WTC11 (cell line): Measurements from ENCODE around the gene EML6. TPM values are rescaled to one million over a fixed set of nuclear protein-coding genes. Genes with fewer than 3 reads are reported as not detected.

ENCODE experiments used
- ATAC-seq: fragments of 200-7000 bp; cut with Tn5 transposase; 2 replicates; pipeline ENCODE4 v1.10.0; 2021; ENCODE audit warnings: mild to moderate bottlenecking, moderate library complexity
- CTCF ChIA-PET: fragments of 300-600 bp; sonication (Branson Sonifier 250); formaldehyde crosslinking; loops from one replicate; lab custom pipeline; 2021; ENCODE audit warnings: antibody characterized with exemption; lab: Charles Lee
- POLR2A ChIA-PET: fragments of 350-600 bp; sonication (Branson Sonifier 250); formaldehyde crosslinking; loops from one replicate; lab custom pipeline; 2021; ENCODE audit warnings: antibody characterized with exemption; lab: Charles Lee
- DNase-seq: peaks from one replicate; pipeline ENCODE4 v3.0.0; 2021; ENCODE audit warnings: low spot score
- H3K27ac Mint-ChIP-seq: 2 replicates; pipeline ENCODE4 v1.8.0; 2021; ENCODE audit warnings: mixed read lengths
- H3K27me3 Mint-ChIP-seq: 2 replicates; pipeline ENCODE4 v1.8.0; 2021; ENCODE audit warnings: low read depth, mild to moderate bottlenecking, moderate library complexity, mixed read lengths
- H3K36me3 Mint-ChIP-seq: 2 replicates; pipeline ENCODE4 v1.8.0; 2021; ENCODE audit warnings: mixed read lengths
- H3K4me1 Mint-ChIP-seq: 2 replicates; pipeline ENCODE4 v1.8.0; 2022; ENCODE audit warnings: mixed read lengths
- H3K4me3 Mint-ChIP-seq: 2 replicates; pipeline ENCODE4 v1.8.0; 2021; ENCODE audit warnings: mild to moderate bottlenecking, moderate library complexity, mixed read lengths
- H3K9me3 Mint-ChIP-seq: 2 replicates; pipeline ENCODE4 v1.8.0; 2021; ENCODE audit warnings: mixed read lengths
- ATF1 ChIP-seq: sonication (generic); formaldehyde crosslinking; IDR thresholded peaks from 2 replicates; pipeline ENCODE4 v1.8.1; 2023; ENCODE audit warnings: mild to moderate bottlenecking, moderate library complexity, missing genetic modification reagents
- ATF2 ChIP-seq: sonication (generic); formaldehyde crosslinking; IDR thresholded peaks from 2 replicates; pipeline ENCODE4 v1.8.1; 2022; ENCODE audit warnings: low read depth, missing genetic modification reagents, borderline replicate concordance
- CREM ChIP-seq: sonication (generic); formaldehyde crosslinking; IDR thresholded peaks from 2 replicates; pipeline ENCODE4 v1.8.1; 2022; ENCODE audit warnings: mild to moderate bottlenecking, missing genetic modification reagents, moderate library complexity
- FOXK1 ChIP-seq: sonication (generic); formaldehyde crosslinking; IDR thresholded peaks from 2 replicates; pipeline ENCODE4 v1.8.0; 2022; ENCODE audit warnings: mild to moderate bottlenecking, moderate library complexity, missing genetic modification reagents
- GTF2I ChIP-seq: fragments of 250-450 bp; sonication (Bioruptor Pico); conservative IDR thresholded peaks from 2 replicates; pipeline ENCODE4 v1.4.0; 2021; ENCODE audit warnings: mild to moderate bottlenecking
- IRF2 ChIP-seq: sonication (generic); formaldehyde crosslinking; IDR thresholded peaks from 2 replicates; pipeline ENCODE4 v1.8.0; 2022; ENCODE audit warnings: low read depth, missing genetic modification reagents, borderline replicate concordance
- JAZF1 ChIP-seq: fragments of 250-450 bp; sonication (Bioruptor Pico); IDR thresholded peaks from 2 replicates; pipeline ENCODE4 v1.9.0; 2021; ENCODE audit warnings: moderate library complexity, mild to moderate bottlenecking, inconsistent platforms
- MYBL2 ChIP-seq: sonication (generic); formaldehyde crosslinking; IDR thresholded peaks from 2 replicates; pipeline ENCODE4 v1.8.1; 2023; ENCODE audit warnings: mild to moderate bottlenecking, moderate library complexity, missing genetic modification reagents
- NR1H2 ChIP-seq: sonication (generic); formaldehyde crosslinking; IDR thresholded peaks from 2 replicates; pipeline ENCODE4 v1.9.0; 2021; ENCODE audit warnings: mild to moderate bottlenecking, moderate library complexity, missing genetic modification reagents
- OVOL2 ChIP-seq: fragments of 250-450 bp; sonication (Bioruptor Pico); IDR thresholded peaks from 2 replicates; pipeline ENCODE4 v1.9.0; 2021; ENCODE audit warnings: mild to moderate bottlenecking, borderline replicate concordance
- RELA ChIP-seq: sonication (generic); formaldehyde crosslinking; IDR thresholded peaks from 2 replicates; pipeline ENCODE4 v1.8.1; 2022; ENCODE audit warnings: missing genetic modification reagents, mild to moderate bottlenecking, borderline replicate concordance
- RORB ChIP-seq: fragments of 250-450 bp; sonication (Bioruptor Pico); IDR thresholded peaks from 2 replicates; pipeline ENCODE4 v1.9.0; 2021; ENCODE audit warnings: mild to moderate bottlenecking
- SOX15 ChIP-seq: fragments of 250-450 bp; sonication (Bioruptor Pico); IDR thresholded peaks from 2 replicates; pipeline ENCODE4 v1.9.0; 2021; ENCODE audit warnings: mild to moderate bottlenecking
- ZBTB21 ChIP-seq: sonication (generic); formaldehyde crosslinking; IDR thresholded peaks from 2 replicates; pipeline ENCODE4 v1.8.1; 2023; ENCODE audit warnings: mild to moderate bottlenecking, missing genetic modification reagents, borderline replicate concordance
- ZNF121 ChIP-seq: sonication (generic); formaldehyde crosslinking; IDR thresholded peaks from 2 replicates; pipeline ENCODE4 v1.8.0; 2023; ENCODE audit warnings: missing genetic modification reagents
- ZNF317 ChIP-seq: sonication (generic); formaldehyde crosslinking; IDR thresholded peaks from 2 replicates; pipeline ENCODE4 v1.8.1; 2023; ENCODE audit warnings: low read depth, mild to moderate bottlenecking, moderate library complexity, missing genetic modification reagents, borderline replicate concordance
- ZNF396 ChIP-seq: fragments of 250-450 bp; sonication (Bioruptor Pico); IDR thresholded peaks from 2 replicates; pipeline ENCODE4 v1.8.0; 2021; ENCODE audit warnings: mild to moderate bottlenecking, moderate library complexity, borderline replicate concordance
- ZNF532 ChIP-seq: fragments of 250-450 bp; sonication (Bioruptor Pico); IDR thresholded peaks from 2 replicates; pipeline ENCODE4 v1.9.0; 2021; ENCODE audit warnings: mild to moderate bottlenecking, borderline replicate concordance
- ZNF671 ChIP-seq: fragments of 250-450 bp; sonication (Bioruptor Pico); IDR thresholded peaks from 2 replicates; pipeline ENCODE4 v1.8.0; 2021; ENCODE audit warnings: mild to moderate bottlenecking
- total RNA-seq: library from RNA; stranded (reverse); gene quantifications from 3 replicates; pipeline ENCODE4 v1.2.3, GENCODE V29; 2021
- TF ChIP-seq, protein P1 (sequence below): sonication (generic); formaldehyde crosslinking; IDR thresholded peaks from 2 replicates; pipeline ENCODE4 v1.8.1; 2023; ENCODE audit warnings: mild to moderate bottlenecking, missing genetic modification reagents
- TF ChIP-seq, protein P2 (sequence below): sonication (generic); formaldehyde crosslinking; IDR thresholded peaks from 2 replicates; pipeline ENCODE4 v1.8.0; 2022; ENCODE audit warnings: mild to moderate bottlenecking, missing genetic modification reagents
- TF ChIP-seq, protein P3 (sequence below): fragments of 250-450 bp; sonication (Bioruptor Pico); conservative IDR thresholded peaks from 2 replicates; pipeline ENCODE4 v1.9.0; 2021; ENCODE audit warnings: mild to moderate bottlenecking
- TF ChIP-seq, protein P4 (sequence below): sonication (generic); formaldehyde crosslinking; IDR thresholded peaks from 2 replicates; pipeline ENCODE4 v1.8.1; 2023; ENCODE audit warnings: mild to moderate bottlenecking, missing genetic modification reagents, moderate library complexity

EML6 gene
- total RNA-seq, 1 experiment from 2014 or later: 2.1 TPM

DNA sequence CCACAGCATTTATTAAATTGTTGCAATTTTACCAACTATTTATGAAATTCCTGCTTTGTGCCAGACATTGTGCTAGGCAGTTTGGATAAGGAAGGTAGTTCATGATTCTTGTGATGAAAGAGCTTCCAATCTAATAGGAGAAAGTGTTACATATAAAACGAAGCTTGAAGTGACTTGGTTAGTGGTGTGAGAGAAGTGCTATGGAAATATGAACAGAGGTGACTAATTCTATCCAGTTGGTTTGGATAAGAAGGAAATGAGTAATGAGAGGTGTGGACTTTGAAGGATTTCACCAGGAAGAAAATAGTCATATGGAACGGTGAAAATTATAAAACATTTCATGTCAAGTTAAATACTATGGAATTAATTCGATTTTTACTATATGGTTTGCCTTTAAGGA is 48.6 kb downstream of the EML6 start (continued):
- TF ChIP-seq CREM (CRISPR knock-in tag) (no peak), SOX15 (CRISPR knock-in tag) (no peak), ZNF671 (CRISPR knock-in tag) (no peak), ZBTB21 (CRISPR knock-in tag) (no peak)
- TF ChIP-seq, protein P1, sequence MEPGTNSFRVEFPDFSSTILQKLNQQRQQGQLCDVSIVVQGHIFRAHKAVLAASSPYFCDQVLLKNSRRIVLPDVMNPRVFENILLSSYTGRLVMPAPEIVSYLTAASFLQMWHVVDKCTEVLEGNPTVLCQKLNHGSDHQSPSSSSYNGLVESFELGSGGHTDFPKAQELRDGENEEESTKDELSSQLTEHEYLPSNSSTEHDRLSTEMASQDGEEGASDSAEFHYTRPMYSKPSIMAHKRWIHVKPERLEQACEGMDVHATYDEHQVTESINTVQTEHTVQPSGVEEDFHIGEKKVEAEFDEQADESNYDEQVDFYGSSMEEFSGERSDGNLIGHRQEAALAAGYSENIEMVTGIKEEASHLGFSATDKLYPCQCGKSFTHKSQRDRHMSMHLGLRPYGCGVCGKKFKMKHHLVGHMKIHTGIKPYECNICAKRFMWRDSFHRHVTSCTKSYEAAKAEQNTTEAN: no peak

GRCh38 chr2:54772531-54772930 is 49.1 kb downstream of the EML6 start:
- H3K4me1 Mint-ChIP-seq: no peaks in the 10 kb centered on the region
- no peak for TF ChIP-seq ZNF532 (CRISPR knock-in tag)
- no peak for TF ChIP-seq JAZF1
- no peak for TF ChIP-seq ATF2 (CRISPR knock-in tag)
- TF ChIP-seq NR1H2 (CRISPR knock-in tag): no peak
- no peak for TF ChIP-seq FOXK1 (CRISPR knock-in tag)
- TF ChIP-seq ZNF396 (CRISPR knock-in tag): no peak
- no peak for TF ChIP-seq OVOL2 (CRISPR knock-in tag)
- TF ChIP-seq ZNF121 (CRISPR knock-in tag): no peak
- no peak overlapping the region for H3K27ac Mint-ChIP-seq
- H3K27me3 Mint-ChIP-seq: no peaks in the 10 kb centered on the region
- no peak for ATAC-seq
- DNase-seq: no peak
- peaks cover 26% of the 10 kb centered on the region for H3K9me3 Mint-ChIP-seq
- ChIA-PET POLR2A (no interaction called here), CTCF (interaction anchor here (1.6 kb wide), 1 partner anchor 107 kb away, joined by 9 read pairs; no protein-coding TSS in a partner anchor)
- no peak overlapping the region for H3K4me3 Mint-ChIP-seq
- H3K36me3 Mint-ChIP-seq: peaks cover 3% of the 10 kb centered on the region

DNA sequence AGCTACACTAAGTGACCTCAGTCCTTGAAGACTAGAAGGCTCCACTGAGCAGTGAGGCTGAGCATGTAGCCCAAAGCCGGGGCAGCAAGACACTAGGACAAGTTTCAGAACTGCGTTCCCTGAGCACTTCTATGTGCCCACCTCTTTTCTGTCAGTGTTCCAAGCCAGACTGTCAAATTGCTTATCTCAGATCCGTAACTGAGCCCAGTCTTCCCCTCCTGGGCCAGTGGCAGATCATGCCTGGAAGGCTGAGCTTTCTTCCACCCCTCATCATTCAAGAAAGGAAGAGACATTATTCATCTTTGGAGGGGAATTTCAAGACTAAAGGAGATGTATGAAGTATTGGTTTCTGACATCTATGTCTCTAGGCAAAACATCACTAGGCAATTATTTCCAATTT is 49.8 kb downstream of the EML6 start:
- Mint-ChIP-seq H3K9me3 (peaks cover 26% of the 10 kb centered on the region), H3K27me3 (no peaks in the 10 kb centered on the region), H3K4me3 (no peak overlapping the region), H3K4me1 (no peaks in the 10 kb centered on the region), H3K36me3 (peaks cover 3% of the 10 kb centered on the region), H3K27ac (no peak overlapping the region)
- CTCF ChIA-PET: interaction anchor here (1.6 to 1.7 kb wide), 2 partner anchors 65 to 108 kb away, joined by 7 to 9 read pairs; no protein-coding TSS in a partner anchor
- no peak for DNase-seq
- POLR2A ChIA-PET: no interaction called here
- no peak for ATAC-seq
- TF ChIP-seq ATF1 (CRISPR knock-in tag) (no peak), FOXK1 (CRISPR knock-in tag) (no peak), SOX15 (CRISPR knock-in tag) (no peak), IRF2 (CRISPR knock-in tag) (no peak), ZBTB21 (CRISPR knock-in tag) (no peak), RELA (no peak), ZNF317 (CRISPR knock-in tag) (no peak), GTF2I (CRISPR knock-in tag) (no peak), ATF2 (CRISPR knock-in tag) (no peak), RORB (no peak), MYBL2 (no peak)
- TF ChIP-seq, protein P2, sequence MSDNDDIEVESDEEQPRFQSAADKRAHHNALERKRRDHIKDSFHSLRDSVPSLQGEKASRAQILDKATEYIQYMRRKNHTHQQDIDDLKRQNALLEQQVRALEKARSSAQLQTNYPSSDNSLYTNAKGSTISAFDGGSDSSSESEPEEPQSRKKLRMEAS (CRISPR knock-in tag): no peak
- TF ChIP-seq, protein P3, sequence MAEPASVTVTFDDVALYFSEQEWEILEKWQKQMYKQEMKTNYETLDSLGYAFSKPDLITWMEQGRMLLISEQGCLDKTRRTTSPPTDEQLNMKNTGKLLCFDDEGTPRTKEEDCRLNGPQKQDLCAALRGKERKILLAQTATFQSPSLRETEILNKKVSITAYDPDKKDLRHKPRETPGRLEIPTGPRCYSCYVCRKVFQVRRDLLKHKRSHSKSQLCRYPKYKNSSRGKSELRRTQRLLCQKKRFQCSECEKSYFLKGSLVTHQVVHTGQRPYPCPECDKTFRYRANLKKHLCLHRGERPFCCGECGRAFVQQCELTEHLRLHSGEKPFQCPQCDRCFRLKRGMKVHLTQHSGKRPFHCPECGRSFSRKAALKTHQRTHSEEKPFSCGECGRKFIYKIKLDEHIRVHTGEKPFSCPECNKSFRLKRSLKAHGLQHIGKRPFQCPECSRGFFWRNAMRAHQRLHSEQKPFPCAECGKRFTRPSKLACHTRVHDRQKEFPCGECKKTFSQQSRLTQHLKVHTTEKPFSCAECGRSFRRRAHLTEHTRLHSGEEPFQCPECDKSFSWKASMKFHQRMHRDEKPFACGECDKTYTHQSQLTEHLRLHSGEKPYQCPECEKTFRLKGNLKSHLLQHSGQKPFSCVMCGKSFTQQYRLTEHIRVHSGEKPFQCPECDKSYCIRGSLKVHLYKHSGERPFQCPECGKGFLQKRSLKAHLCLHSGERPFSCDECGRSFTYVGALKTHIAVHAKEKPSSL: no peak
- TF ChIP-seq, protein P4, sequence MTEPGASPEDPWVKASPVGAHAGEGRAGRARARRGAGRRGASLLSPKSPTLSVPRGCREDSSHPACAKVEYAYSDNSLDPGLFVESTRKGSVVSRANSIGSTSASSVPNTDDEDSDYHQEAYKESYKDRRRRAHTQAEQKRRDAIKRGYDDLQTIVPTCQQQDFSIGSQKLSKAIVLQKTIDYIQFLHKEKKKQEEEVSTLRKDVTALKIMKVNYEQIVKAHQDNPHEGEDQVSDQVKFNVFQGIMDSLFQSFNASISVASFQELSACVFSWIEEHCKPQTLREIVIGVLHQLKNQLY (CRISPR knock-in tag): no peak
